ENCODE data around the gene KLF12. TPM values are rescaled to one million over a fixed set of nuclear protein-coding genes. Genes with fewer than 3 reads are reported as not detected.

Gene KLF12
- polyA plus RNA-seq, 6 donors from 2014 or later: 13.8 to 23.5 (median 17.4) TPM

GRCh38 chr13:74153316-74153715 is 19.1 kb upstream of the KLF12 start:
- ATAC-seq (ENCODE audit: low read depth in 2 of 2) (no peak), DNase-seq (no peak)
- no peak overlapping the region for H3K4me3 Mint-ChIP-seq
- no peak overlapping the region for H3K27ac Mint-ChIP-seq
- H3K27me3 Mint-ChIP-seq: peaks cover 20 to 35% (median 24%) of the 10 kb centered on the region in 3 donors
- no peaks in the 10 kb centered on the region for H3K36me3 Mint-ChIP-seq
- peaks cover 0 to 2% (median 0%) of the 10 kb centered on the region in 3 donors for H3K4me1 Mint-ChIP-seq
- H3K9me3 Mint-ChIP-seq: no peaks in the 10 kb centered on the region

GRCh38 chr13:74151859-74152258 is 17.7 kb upstream of the KLF12 start:
- Mint-ChIP-seq H3K27ac (no peak overlapping the region), H3K36me3 (no peaks in the 10 kb centered on the region), H3K27me3 (peaks cover 15 to 32% (median 16%) of the 10 kb centered on the region in 3 donors), H3K9me3 (no peaks in the 10 kb centered on the region), H3K4me3 (no peak overlapping the region), H3K4me1 (peaks cover 0 to 2% (median 0%) of the 10 kb centered on the region in 3 donors)
- ATAC-seq (ENCODE audit: low read depth in 2 of 2): no peak
- no peak for DNase-seq

- DNase-seq: no peak
- Mint-ChIP-seq H3K36me3 (no peaks in the 10 kb centered on the region), H3K27me3 (peaks cover 0 to 12% (median 3%) of the 10 kb centered on the region in 3 donors), H3K9me3 (no peaks in the 10 kb centered on the region), H3K4me3 (no peak overlapping the region), H3K4me1 (peaks cover 0 to 2% (median 0%) of the 10 kb centered on the region in 3 donors), H3K27ac (peak overlapping the region in 2 of 6 donors; percentile 38 to 74)
- no peak for ATAC-seq (ENCODE audit: low read depth in 2 of 2)
Measured at GRCh38 chr13:74148352-74148751, 14.1 kb upstream of the KLF12 start.

- peaks cover 0 to 5% (median 0%) of the 10 kb centered on the region in 3 donors for H3K4me1 Mint-ChIP-seq
- ATAC-seq (ENCODE audit: low read depth in 2 of 2) (no peak), DNase-seq (no peak)
- no peak overlapping the region for H3K4me3 Mint-ChIP-seq
- H3K27ac Mint-ChIP-seq: no peak overlapping the region
- H3K27me3 Mint-ChIP-seq: peaks cover 0 to 19% (median under 1%) of the 10 kb centered on the region in 3 donors
- no peaks in the 10 kb centered on the region for H3K36me3 Mint-ChIP-seq
- no peaks in the 10 kb centered on the region for H3K9me3 Mint-ChIP-seq
Measured at GRCh38 chr13:74145249-74145975, 11.2 kb upstream of the KLF12 start.

- peak overlapping the region in 1 of 6 donors; percentile 55 for H3K27ac Mint-ChIP-seq
- ATAC-seq (ENCODE audit: low read depth in 2 of 2) (no peak), DNase-seq (no peak)
- H3K4me1 Mint-ChIP-seq: peaks cover 0 to 5% (median 0%) of the 10 kb centered on the region in 3 donors
- H3K9me3 Mint-ChIP-seq: no peaks in the 10 kb centered on the region
- H3K36me3 Mint-ChIP-seq: no peaks in the 10 kb centered on the region
- H3K4me3 Mint-ChIP-seq: no peak overlapping the region
- peaks cover 0 to 13% (median 0%) of the 10 kb centered on the region in 3 donors for H3K27me3 Mint-ChIP-seq
Measured at GRCh38 chr13:74144269-74144668, 10.1 kb upstream of the KLF12 start.

- no peaks in the 10 kb centered on the region for H3K36me3 Mint-ChIP-seq
- no peak for ATAC-seq (ENCODE audit: low read depth in 2 of 2)
- H3K4me1 Mint-ChIP-seq: peaks cover 0 to 3% (median 0%) of the 10 kb centered on the region in 3 donors
- peaks cover 0 to 7% (median 0%) of the 10 kb centered on the region in 3 donors for H3K27me3 Mint-ChIP-seq
- H3K27ac Mint-ChIP-seq: no peak overlapping the region
- no peaks in the 10 kb centered on the region for H3K9me3 Mint-ChIP-seq
- H3K4me3 Mint-ChIP-seq: no peak overlapping the region
- DNase-seq: no peak
Measured at GRCh38 chr13:74142257-74142656, 8.1 kb upstream of the KLF12 start.

- Mint-ChIP-seq H3K27ac (no peak overlapping the region), H3K4me3 (peak overlapping the region in 1 of 8 donors; percentile 36), H3K9me3 (peaks cover 0 to 5% (median 0%) of the 10 kb centered on the region in 7 donors), H3K4me1 (peaks cover 3 to 5% (median 4%) of the 10 kb centered on the region in 3 donors), H3K36me3 (no peaks in the 10 kb centered on the region), H3K27me3 (peaks cover 0 to 6% (median 0%) of the 10 kb centered on the region in 3 donors)
- no peak for ATAC-seq (ENCODE audit: low read depth in 2 of 2)
- no peak for DNase-seq
Measured at GRCh38 chr13:74138241-74138640, 4.0 kb upstream of the KLF12 start.

- no peak for ATAC-seq (ENCODE audit: low read depth in 2 of 2)
Measured at GRCh38 chr13:74136084-74136658, 2.0 kb upstream of the KLF12 start.

GRCh38 chr13:74135326-74136083 is 1.3 kb upstream of the KLF12 start:
- Mint-ChIP-seq H3K27me3 (no peaks in the 10 kb centered on the region), H3K4me3 (peak overlapping the region in 2 of 8 donors; percentile 79 to 88), H3K9me3 (peaks cover 0 to 5% (median 0%) of the 10 kb centered on the region in 7 donors), H3K27ac (no peak overlapping the region), H3K36me3 (no peaks in the 10 kb centered on the region), H3K4me1 (peaks cover 21 to 27% (median 21%) of the 10 kb centered on the region in 3 donors)
- ATAC-seq (ENCODE audit: low read depth in 2 of 2): peak; percentile 12 to 14
- peak; percentile 77 for DNase-seq

More at GRCh38 chr13:74136084-74136658, 2.0 kb upstream of the KLF12 start:
- DNase-seq: no peak
- Mint-ChIP-seq H3K4me3 (no peak overlapping the region), H3K36me3 (no peaks in the 10 kb centered on the region), H3K27me3 (no peaks in the 10 kb centered on the region), H3K4me1 (peaks cover 17 to 21% (median 20%) of the 10 kb centered on the region in 3 donors), H3K27ac (no peak overlapping the region), H3K9me3 (peaks cover 0 to 5% (median 0%) of the 10 kb centered on the region in 7 donors)

GRCh38 chr13:74134777-74135325 is 647 bp upstream of the KLF12 start:
- H3K4me3 Mint-ChIP-seq: peak overlapping the region in 6 of 8 donors; percentile 69 to 88 (median 81)
- peaks cover 23 to 32% (median 24%) of the 10 kb centered on the region in 3 donors for H3K4me1 Mint-ChIP-seq
- peak; percentile 4 to 5 for ATAC-seq (ENCODE audit: low read depth in 2 of 2)
- peak; percentile 70 for DNase-seq
- H3K36me3 Mint-ChIP-seq: no peaks in the 10 kb centered on the region
- peaks cover 0 to 5% (median 0%) of the 10 kb centered on the region in 7 donors for H3K9me3 Mint-ChIP-seq
- H3K27me3 Mint-ChIP-seq: no peaks in the 10 kb centered on the region
- H3K27ac Mint-ChIP-seq: peak overlapping the region in 3 of 6 donors; percentile 52 to 98 (median 96)

- Mint-ChIP-seq H3K27ac (peak overlapping the region in 5 of 6 donors; percentile 96 to 100 (median 98)), H3K9me3 (peaks cover 0 to 5% (median 0%) of the 10 kb centered on the region in 7 donors), H3K4me3 (peak overlapping the region in 6 of 8 donors; percentile 95 to 98 (median 98)), H3K27me3 (no peaks in the 10 kb centered on the region), H3K4me1 (peaks cover 27 to 39% (median 31%) of the 10 kb centered on the region in 3 donors), H3K36me3 (no peaks in the 10 kb centered on the region)
- DNase-seq: peak; percentile 95
- peak; percentile 64 to 68 for ATAC-seq (ENCODE audit: low read depth in 2 of 2)
Measured at GRCh38 chr13:74133657-74134201, 475 bp downstream of the KLF12 start.

GRCh38 chr13:74132776-74133656 is 1.2 kb downstream of the KLF12 start:
- peak; percentile 22 for DNase-seq
- H3K27ac Mint-ChIP-seq: peak overlapping the region in 5 of 6 donors; percentile 96 to 100 (median 98)
- H3K9me3 Mint-ChIP-seq: peaks cover 0 to 5% (median 0%) of the 10 kb centered on the region in 7 donors
- no peaks in the 10 kb centered on the region for H3K36me3 Mint-ChIP-seq
- peaks cover 27 to 44% (median 31%) of the 10 kb centered on the region in 3 donors for H3K4me1 Mint-ChIP-seq
- H3K27me3 Mint-ChIP-seq: no peaks in the 10 kb centered on the region
- H3K4me3 Mint-ChIP-seq: peak overlapping the region in 6 of 8 donors; percentile 95 to 98 (median 98)
- ATAC-seq (ENCODE audit: low read depth in 2 of 2): no peak
